Endothelial cell of umbilical vein (primary cell): ENCODE measurements around the gene SPCS3. TPM values are rescaled to one million over a fixed set of nuclear protein-coding genes. Genes with fewer than 3 reads are reported as not detected.

Source experiments
- BruUV-seq: library from RNA; stranded (reverse); fragments of 400-500 nt; replicated peaks from 2 replicates; lab custom pipeline; 2021; lab: Mats Ljungman, UMichigan
- CTCF ChIA-PET: fragments of 300-600, 350-600 bp; sonication (Branson Sonifier 250); formaldehyde crosslinking; loops from one replicate; lab custom pipeline; 2021; ENCODE audit warnings: antibody characterized with exemption, inconsistent platforms; lab: Charles Lee
- POLR2A ChIA-PET: fragments of 300-600, 350-600 bp; sonication (Branson Sonifier 250); formaldehyde crosslinking; loops from one replicate; lab custom pipeline; 2021; ENCODE audit warnings: antibody characterized with exemption, inconsistent platforms; lab: Charles Lee
- DNase-seq: peaks from one replicate; pipeline ENCODE4 v3.0.0-alpha.2; 2011; ENCODE audit warnings: low read depth, low spot score
- FAIRE-seq: peaks from 2 replicates; lab custom pipeline; 2011; peaks lifted over from hg19 to GRCh38; lab: Jason Lieb, UNC
- H2AFZ ChIP-seq: 2 replicates; pipeline ENCODE4 v1.6.0; 2012; ENCODE audit warnings: low read depth, low read length, control low read depth, inconsistent platforms
- H3K27ac ChIP-seq: 2 replicates; pipeline ENCODE4 v1.5.1; 2011; ENCODE audit warnings: low read depth, mild to moderate bottlenecking, control low read depth, low read length, moderate library complexity; ENCODE audit not compliant: insufficient read depth
- H3K27me3 ChIP-seq, 2 experiments: 2 replicates each; pipeline versions ENCODE4 v1.6.0 to v1.6.1; 2011; ENCODE audit warnings: low read length in 2 of 2, mixed read lengths in 1 of 2; ENCODE audit not compliant: control insufficient read depth in 2 of 2, insufficient read depth in 2 of 2
- H3K36me3 ChIP-seq, 2 experiments: 2 replicates in 1 of 2; 3 replicates in 1 of 2; pipeline ENCODE4 v1.5.1; 2011; ENCODE audit warnings: low read length in 2 of 2, mild to moderate bottlenecking in 1 of 2, moderate library complexity in 1 of 2; ENCODE audit not compliant: control insufficient read depth in 2 of 2, insufficient read depth in 2 of 2; ENCODE audit errors: extremely low read depth in 1 of 2
- H3K4me1 ChIP-seq: 3 replicates; pipeline ENCODE4 v1.5.1; 2011; ENCODE audit warnings: mild to moderate bottlenecking, low read length; ENCODE audit not compliant: control insufficient read depth, insufficient read depth; ENCODE audit errors: extremely low read depth
- H3K4me2 ChIP-seq: 2 replicates; pipeline ENCODE4 v1.6.1; 2011; ENCODE audit warnings: low read length, control low read depth, mixed read lengths; ENCODE audit not compliant: insufficient read depth
- H3K4me3 ChIP-seq, 3 experiments: fragments of 200-600 bp in 1 of 3; sonication (generic), shearing (Covaris generic) in 1 of 3; replicated peaks in 1 of 3; 2 replicates each; pipeline ENCODE4 v1.5.1; 2011 to 2016; ENCODE audit warnings: control low read depth in 3 of 3, low read length in 3 of 3, mild to moderate bottlenecking in 2 of 3, inconsistent platforms in 1 of 3, low read depth in 1 of 3, moderate library complexity in 1 of 3; ENCODE audit not compliant: insufficient read depth in 1 of 3
- H3K79me2 ChIP-seq: 2 replicates; pipeline ENCODE4 v1.6.0; 2012; ENCODE audit warnings: low read length, inconsistent platforms; ENCODE audit not compliant: control insufficient read depth, insufficient read depth
- H3K9ac ChIP-seq: replicated peaks from 2 replicates; pipeline ENCODE3; 2011; ENCODE audit warnings: low read length, control low read depth; ENCODE audit not compliant: insufficient read depth; ENCODE audit errors: extremely low read depth
- H3K9me1 ChIP-seq: replicated peaks from 3 replicates; pipeline ENCODE4 v1.6.0; 2011; ENCODE audit warnings: mild to moderate bottlenecking, low read length; ENCODE audit not compliant: control insufficient read depth, insufficient read depth; ENCODE audit errors: extremely low read depth
- H3K9me3 ChIP-seq: replicated peaks from 2 replicates; pipeline ENCODE4 v1.5.1; 2012; ENCODE audit warnings: low read length, inconsistent platforms; ENCODE audit not compliant: control insufficient read depth, insufficient read depth
- H4K20me1 ChIP-seq: replicated peaks from 2 replicates; pipeline ENCODE3; 2011; ENCODE audit warnings: mild to moderate bottlenecking, low read length; ENCODE audit not compliant: control insufficient read depth, insufficient read depth; ENCODE audit errors: extremely low read depth
- CTCF ChIP-seq, 2 donors: IDR thresholded peaks; 1 replicate in 1 of 2; 2 replicates in 1 of 2; pipeline ENCODE4 v1.5.1; 2011; ENCODE audit warnings: low read length in 2 of 2, mild to moderate bottlenecking in 2 of 2, moderate library complexity in 2 of 2, control low read depth in 1 of 2, inconsistent platforms in 1 of 2, low read depth in 1 of 2; ENCODE audit not compliant: insufficient read depth in 1 of 2; ENCODE audit errors: extremely low read depth in 1 of 2
- EZH2 ChIP-seq: IDR thresholded peaks from 2 replicates; pipeline ENCODE4 v1.6.1; 2012; ENCODE audit warnings: borderline replicate concordance, low read depth, mild to moderate bottlenecking, moderate library complexity, low read length, inconsistent platforms; ENCODE audit not compliant: severe bottlenecking
- FOS ChIP-seq: IDR thresholded peaks from 2 replicates; pipeline ENCODE4 v1.6.1; 2011; ENCODE audit warnings: mild to moderate bottlenecking, low read length, moderate library complexity, borderline replicate concordance; ENCODE audit not compliant: insufficient read depth
- GATA2 ChIP-seq: IDR thresholded peaks from 2 replicates; pipeline ENCODE4 v1.7.0; 2011; ENCODE audit warnings: low read depth, mild to moderate bottlenecking, moderate library complexity, mixed read lengths, low read length; ENCODE audit not compliant: insufficient read length, insufficient read depth
- JUN ChIP-seq: IDR thresholded peaks from 2 replicates; pipeline ENCODE4 v1.6.1; 2011; ENCODE audit warnings: borderline replicate concordance, low read depth; ENCODE audit not compliant: insufficient read length, insufficient read depth
- MAX ChIP-seq: IDR thresholded peaks from 2 replicates; pipeline ENCODE4 v1.6.1; 2011; ENCODE audit not compliant: insufficient read depth, insufficient read length
- MYC ChIP-seq: IDR thresholded peaks from one replicate; pipeline ENCODE4 v1.6.1; 2011; ENCODE audit warnings: mild to moderate bottlenecking, low read depth, low read length
- POLR2A ChIP-seq: IDR thresholded peaks from 2 replicates; pipeline ENCODE4 v1.6.1; 2012; ENCODE audit warnings: low read depth, mild to moderate bottlenecking, control low read depth, low read length
- POLR2AphosphoS5 ChIP-seq: IDR thresholded peaks from 2 replicates; pipeline ENCODE4 v1.6.1; 2012; ENCODE audit warnings: low read depth, mild to moderate bottlenecking, control low read depth, low read length, moderate library complexity; ENCODE audit not compliant: insufficient read depth
- dilution Hi-C: fragments of 300-500 bp; cut with MboI; formaldehyde crosslinking; loops from one replicate; pipeline ENCODE4 v1.15.0; 2019; ENCODE audit warnings: low sequenced_read_pairs; ENCODE audit not compliant: extremely low pct_ligation_motif_present
- intact Hi-C: fragments of 100-400 bp; cut with micrococcal nuclease; formaldehyde crosslinking; loops from one replicate; pipeline ENCODE4 v1.10.0; 2022
- polyA plus RNA-seq, 4 experiments: library from polyadenylated mRNA; depleted of rRNA in 3 of 4; stranded (reverse) in 3 of 4; unstranded in 1 of 4; fragments of >200 nt; gene quantifications; 2 replicates each; pipeline versions ENCODE4 v1.2.1 to v1.2.3, GENCODE V29; 2011 to 2012; ENCODE audit warnings: missing spikeins in 1 of 4
- total RNA-seq: library from RNA; stranded (reverse); gene quantifications from 2 replicates; pipeline ENCODE4 v1.2.3, GENCODE V29; 2021

Gene SPCS3
- total and polyA plus RNA-seq, 2 donors (not counting 3 experiments of a cell fraction or from before 2014, with no cell fraction given), result 36.4 to 183 TPM

- intact Hi-C loops (no loop called here), dilution Hi-C loops (no loop called here)
- no peak for FAIRE-seq
- Histone ChIP-seq H3K4me1 (no peaks in the 10 kb centered on the region), H4K20me1 (no peaks in the 10 kb centered on the region), H3K9ac (no peak overlapping the region), H2AFZ (no peak overlapping the region), H3K4me2 (no peak overlapping the region), H3K27ac (no peak overlapping the region), H3K79me2 (no peaks in the 10 kb centered on the region), H3K27me3 (no peaks in the 10 kb centered on the region), H3K4me3 (no peak overlapping the region), H3K9me3 (no peaks in the 10 kb centered on the region), H3K9me1 (no peaks in the 10 kb centered on the region), H3K36me3 (no peaks in the 10 kb centered on the region)
- POLR2A ChIA-PET, result no interaction called here
- no TSS peak for BruUV-seq
- CTCF ChIA-PET, result no interaction called here
- TF ChIP-seq GATA2 (no peak), MYC (no peak), FOS (no peak), CTCF (IDR thresholded peaks at IDR 0.05; ENCODE audit: extremely low read depth in 1 of 2, insufficient read depth in 1 of 2, low read depth in 1 of 2, low read length in 2 of 2) (no peak), JUN (no peak), EZH2 (no peak), MAX (no peak), POLR2AphosphoS5 (no peak), POLR2A (no peak)
- no peak for DNase-seq
Measured at GRCh38 chr4:176300565-176300964, 19.2 kb upstream of the SPCS3 start.
